Fibroblast of lung (primary cell): Measurements from ENCODE around the gene HOXB1. TPM values are rescaled to one million over a fixed set of nuclear protein-coding genes. Genes with fewer than 3 reads are reported as not detected.

Source experiments
- DNase-seq, 2 donors: peaks; one replicate each; pipeline versions ENCODE4 v3.0.0 to v3.0.0-alpha.2; 2010; ENCODE audit warnings: low read depth in 2 of 2
- H2AFZ ChIP-seq: 2 replicates; pipeline ENCODE4 v1.5.1; 2012; ENCODE audit warnings: low read length, control low read depth, inconsistent platforms
- H3K27ac ChIP-seq: 2 replicates; pipeline ENCODE4 v1.5.1; 2011; ENCODE audit warnings: low read length, control low read depth; ENCODE audit not compliant: insufficient read depth
- H3K27me3 ChIP-seq: 2 replicates; pipeline ENCODE4 v1.5.1; 2011; ENCODE audit warnings: mild to moderate bottlenecking, low read length; ENCODE audit not compliant: control insufficient read depth, insufficient read depth
- H3K36me3 ChIP-seq: 2 replicates; pipeline ENCODE4 v1.5.1; 2011; ENCODE audit warnings: low read length; ENCODE audit not compliant: control insufficient read depth, insufficient read depth
- H3K4me1 ChIP-seq: 2 replicates; pipeline ENCODE4 v1.5.1; 2011; ENCODE audit warnings: low read length; ENCODE audit not compliant: control insufficient read depth, insufficient read depth; ENCODE audit errors: extremely low read depth
- H3K4me2 ChIP-seq: 2 replicates; pipeline ENCODE4 v1.5.1; 2011; ENCODE audit warnings: low read length, control low read depth; ENCODE audit not compliant: insufficient read depth; ENCODE audit errors: extremely low read depth
- H3K4me3 ChIP-seq, 4 experiments: fragments of 200-600 bp in 1 of 4; sonication (generic) in 1 of 4; replicated peaks in 1 of 4; 2 replicates each; pipeline ENCODE4 v1.5.1; 2011 to 2016; ENCODE audit warnings: low read length in 4 of 4, low read depth in 3 of 4, mild to moderate bottlenecking in 3 of 4, control low read depth in 2 of 4, inconsistent platforms in 1 of 4, mixed read lengths in 1 of 4; ENCODE audit not compliant: insufficient read depth in 1 of 4; ENCODE audit errors: control extremely low read depth in 1 of 4
- H3K79me2 ChIP-seq: 2 replicates; pipeline ENCODE4 v1.5.1; 2012; ENCODE audit warnings: mild to moderate bottlenecking, low read length, inconsistent platforms; ENCODE audit not compliant: control insufficient read depth, insufficient read depth
- H3K9ac ChIP-seq: 2 replicates; pipeline ENCODE4 v1.5.1; 2011; ENCODE audit warnings: mild to moderate bottlenecking, low read length, control low read depth; ENCODE audit not compliant: insufficient read depth
- H3K9me3 ChIP-seq: 2 replicates; pipeline ENCODE4 v1.5.1; 2012; ENCODE audit warnings: low read depth, low read length; ENCODE audit not compliant: control insufficient read depth, insufficient read depth
- H4K20me1 ChIP-seq: 2 replicates; pipeline ENCODE4 v1.5.1; 2011; ENCODE audit warnings: low read length; ENCODE audit not compliant: control insufficient read depth, insufficient read depth; ENCODE audit errors: extremely low read depth
- CTCF ChIP-seq, 2 donors: IDR thresholded peaks in 1 of 2; conservative IDR thresholded peaks in 1 of 2; 1 replicate in 1 of 2; 2 replicates in 1 of 2; pipeline ENCODE4 v1.5.1; 2011 to 2012; ENCODE audit warnings: low read length in 2 of 2, control low read depth in 1 of 2, inconsistent platforms in 1 of 2, low read depth in 1 of 2, mild to moderate bottlenecking in 1 of 2
- EZH2 ChIP-seq: IDR thresholded peaks from 2 replicates; pipeline ENCODE4 v1.5.1; 2012; ENCODE audit warnings: low read length, control low read depth, mild to moderate bottlenecking; ENCODE audit errors: missing control alignments
- polyA plus RNA-seq, 2 donors: library from polyadenylated mRNA; depleted of rRNA in 1 of 2; stranded (reverse) in 1 of 2; unstranded in 1 of 2; fragments of >200 nt; gene quantifications; 2 replicates each; pipeline ENCODE4 v1.2.1, GENCODE V29; 2011 to 2012; ENCODE audit warnings: missing spikeins in 1 of 2
- total RNA-seq: library from RNA; depleted of rRNA; stranded (reverse); fragments of >200 nt; gene quantifications from 2 replicates; pipeline ENCODE4 v1.2.1, GENCODE V29; 2014

Gene HOXB1
- total and polyA plus RNA-seq, 2 donors (not counting 1 experiment from before 2014, with no cell fraction given), result not detected

DNA sequence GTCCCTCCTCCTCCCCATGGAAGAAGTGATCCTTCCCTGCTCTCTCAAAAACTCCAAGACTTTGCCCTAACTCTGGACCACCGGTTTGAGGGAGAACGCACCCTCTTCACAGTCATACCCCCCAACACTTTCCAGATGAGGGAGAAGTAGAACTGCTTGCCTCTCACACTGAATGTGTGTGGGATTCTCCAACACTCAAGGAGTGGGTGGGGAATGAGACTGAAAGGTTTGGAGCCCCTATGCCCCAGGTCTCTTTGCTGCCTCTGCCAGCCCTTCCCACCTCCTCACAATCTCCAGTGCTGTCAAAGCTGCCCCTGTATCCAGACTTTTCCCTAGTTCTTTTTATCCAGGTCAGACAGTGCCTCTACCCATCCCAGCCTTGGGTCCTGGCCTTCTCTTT is 35.9 kb upstream of the HOXB1 start:
- no peak for TF ChIP-seq EZH2
- no peak for TF ChIP-seq CTCF (conservative IDR thresholded peaks at IDR 0.05 in 1 of 2, IDR thresholded peaks at IDR 0.05 in 1 of 2; ENCODE audit: low read depth in 1 of 2, low read length in 2 of 2)
- Histone ChIP-seq H3K9ac (no peak overlapping the region), H3K36me3 (peaks cover 12% of the 10 kb centered on the region), H3K27ac (peak overlapping the region; percentile 86), H4K20me1 (no peaks in the 10 kb centered on the region), H3K79me2 (peaks cover 99% of the 10 kb centered on the region), H2AFZ (no peak overlapping the region), H3K4me2 (peak overlapping the region; percentile 90), H3K4me3 (peak overlapping the region in 2 of 4 experiments; percentile 7 to 98), H3K27me3 (no peaks in the 10 kb centered on the region), H3K9me3 (no peaks in the 10 kb centered on the region), H3K4me1 (peaks cover 40% of the 10 kb centered on the region)
- no peak for DNase-seq

- H2AFZ ChIP-seq, result no peak overlapping the region
- H3K27me3 ChIP-seq, result no peaks in the 10 kb centered on the region
- peaks cover 99% of the 10 kb centered on the region for H3K79me2 ChIP-seq
- H3K27ac ChIP-seq, result peak overlapping the region; percentile 86
- peak overlapping the region; percentile 90 for H3K4me2 ChIP-seq
- H3K36me3 ChIP-seq, result peaks cover 13% of the 10 kb centered on the region
- DNase-seq, result peak; percentile 42 to 52
- TF ChIP-seq CTCF (conservative IDR thresholded peaks at IDR 0.05 in 1 of 2, IDR thresholded peaks at IDR 0.05 in 1 of 2; ENCODE audit: low read depth in 1 of 2, low read length in 2 of 2) (no peak), EZH2 (no peak)
- H3K4me1 ChIP-seq, result peaks cover 42% of the 10 kb centered on the region
- H3K9me3 ChIP-seq, result no peaks in the 10 kb centered on the region
- peak overlapping the region in 2 of 4 experiments; percentile 53 to 98 for H3K4me3 ChIP-seq
- H3K9ac ChIP-seq, result no peak overlapping the region
- H4K20me1 ChIP-seq, result no peaks in the 10 kb centered on the region
Measured at GRCh38 chr17:48565925-48566710, 35.3 kb upstream of the HOXB1 start.

DNA sequence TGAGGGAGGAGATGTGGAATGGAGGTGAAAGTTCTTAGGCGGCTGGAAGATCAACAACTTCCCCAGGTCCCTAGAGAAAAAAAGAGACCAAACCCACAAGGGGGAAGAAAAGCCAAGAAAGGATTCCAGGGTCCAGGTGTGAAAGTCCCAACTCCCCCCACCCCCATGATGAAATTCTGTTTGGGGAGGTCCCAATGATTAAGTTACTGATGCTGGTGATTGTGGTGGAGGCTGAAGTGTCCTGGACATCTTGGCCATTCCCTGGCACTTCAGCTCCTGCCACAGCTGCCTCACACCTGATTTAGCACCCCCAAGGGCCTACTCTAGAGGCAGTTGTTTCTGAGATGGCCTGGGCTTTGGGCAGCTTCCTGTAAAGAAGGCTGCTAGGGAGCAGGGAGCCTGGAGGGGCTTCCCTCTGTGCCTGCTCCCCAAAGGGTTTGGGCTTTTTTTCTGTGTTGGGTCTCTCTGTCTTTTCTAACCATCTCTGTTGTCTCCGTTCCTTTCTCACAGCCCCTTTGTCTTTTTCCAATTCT is 34.3 kb upstream of the HOXB1 start:
- TF ChIP-seq EZH2 (no peak), CTCF (conservative IDR thresholded peaks at IDR 0.05 in 1 of 2, IDR thresholded peaks at IDR 0.05 in 1 of 2; ENCODE audit: low read depth in 1 of 2, low read length in 2 of 2) (no peak)
- DNase-seq, result peak; percentile 38 to 75
- peaks cover 13% of the 10 kb centered on the region for H3K36me3 ChIP-seq
- H4K20me1 ChIP-seq, result no peaks in the 10 kb centered on the region
- H3K27me3 ChIP-seq, result no peaks in the 10 kb centered on the region
- peak overlapping the region; percentile 86 for H3K27ac ChIP-seq
- H3K4me3 ChIP-seq, result peak overlapping the region; percentile 53 to 98 (median 63)
- H3K79me2 ChIP-seq, result peaks cover 99% of the 10 kb centered on the region
- no peak overlapping the region for H2AFZ ChIP-seq
- peaks cover 47% of the 10 kb centered on the region for H3K4me1 ChIP-seq
- H3K9me3 ChIP-seq, result no peaks in the 10 kb centered on the region
- peak overlapping the region; percentile 95 for H3K4me2 ChIP-seq
- no peak overlapping the region for H3K9ac ChIP-seq
